Tibial nerve (tissue), 4 donors: Measurements from ENCODE around the gene MRPS34. TPM values are rescaled to one million over a fixed set of nuclear protein-coding genes. Genes with fewer than 3 reads are reported as not detected.

Experiments
- DNase-seq, 2 donors: peaks; one replicate each; pipeline ENCODE4 v3.0.0-alpha.2; 2019; ENCODE audit warnings: low spot score in 2 of 2
- H3K27ac ChIP-seq, 4 donors: fragments of 200-600 bp; sonication (generic) in 3 of 4; one replicate each; pipeline ENCODE4 v1.5.1; 2017 to 2019; ENCODE audit warnings: mild to moderate bottlenecking in 1 of 4
- H3K27me3 ChIP-seq, 2 donors: fragments of 200-600 bp; sonication (generic) in 1 of 2; one replicate each; pipeline versions ENCODE4 v1.5.1 to v1.6.0; 2017 to 2019
- H3K36me3 ChIP-seq, 3 donors: fragments of 200-600 bp; sonication (generic); one replicate each; pipeline ENCODE4 v1.5.1; 2018 to 2019
- H3K4me1 ChIP-seq, 4 donors: fragments of 200-600 bp; sonication (generic) in 3 of 4; one replicate each; pipeline ENCODE4 v1.5.1; 2017 to 2019
- H3K4me3 ChIP-seq, 4 donors: fragments of 200-600 bp; sonication (generic) in 3 of 4; one replicate each; pipeline ENCODE4 v1.5.1; 2017 to 2019; ENCODE audit warnings: mild to moderate bottlenecking in 1 of 4, moderate library complexity in 1 of 4
- H3K9me3 ChIP-seq, 4 donors: fragments of 200-600 bp; sonication (generic) in 3 of 4; one replicate each; pipeline ENCODE4 v1.5.1; 2017 to 2019
- EP300 ChIP-seq, 2 donors: sonication (generic); formaldehyde crosslinking; IDR thresholded peaks; one replicate each; pipeline ENCODE4 v1.6.1; 2017; ENCODE audit warnings: antibody characterized with exemption in 2 of 2, mild to moderate bottlenecking in 1 of 2
- POLR2A ChIP-seq, 2 donors: fragments of 450-650 bp; IDR thresholded peaks; one replicate each; pipeline ENCODE4 v1.6.1; 2017; ENCODE audit warnings: antibody characterized with exemption in 2 of 2, mild to moderate bottlenecking in 2 of 2, moderate library complexity in 2 of 2
- WGBS, 2 donors: methylation state at CpG; one replicate each; pipeline ENCODE4 v1.1.5; 2018; 5-methylcytosine and 5-hydroxymethylcytosine counted together
- total RNA-seq, 4 donors: library from RNA; depleted of rRNA; stranded (reverse); fragments of >200 nt; gene quantifications; one replicate each; pipeline ENCODE4 v1.1.0, GENCODE V29; 2016
- TF ChIP-seq, protein P1 (sequence below), 5 experiments: fragments of 200-600 bp in 3 of 5; fragments of 450-650 bp in 2 of 5; sonication (generic) in 3 of 5; IDR thresholded peaks; one replicate each; pipeline ENCODE4 v1.5.1; 2016 to 2019; ENCODE audit warnings: antibody characterized with exemption in 5 of 5, mild to moderate bottlenecking in 3 of 5, moderate library complexity in 2 of 5

The MRPS34 gene
- total RNA-seq = 100 to 1,000 TPM in 1 of 4 donors, 10 to 100 TPM in 3; 58.1 to 121 (median 81.0) TPM

DNA sequence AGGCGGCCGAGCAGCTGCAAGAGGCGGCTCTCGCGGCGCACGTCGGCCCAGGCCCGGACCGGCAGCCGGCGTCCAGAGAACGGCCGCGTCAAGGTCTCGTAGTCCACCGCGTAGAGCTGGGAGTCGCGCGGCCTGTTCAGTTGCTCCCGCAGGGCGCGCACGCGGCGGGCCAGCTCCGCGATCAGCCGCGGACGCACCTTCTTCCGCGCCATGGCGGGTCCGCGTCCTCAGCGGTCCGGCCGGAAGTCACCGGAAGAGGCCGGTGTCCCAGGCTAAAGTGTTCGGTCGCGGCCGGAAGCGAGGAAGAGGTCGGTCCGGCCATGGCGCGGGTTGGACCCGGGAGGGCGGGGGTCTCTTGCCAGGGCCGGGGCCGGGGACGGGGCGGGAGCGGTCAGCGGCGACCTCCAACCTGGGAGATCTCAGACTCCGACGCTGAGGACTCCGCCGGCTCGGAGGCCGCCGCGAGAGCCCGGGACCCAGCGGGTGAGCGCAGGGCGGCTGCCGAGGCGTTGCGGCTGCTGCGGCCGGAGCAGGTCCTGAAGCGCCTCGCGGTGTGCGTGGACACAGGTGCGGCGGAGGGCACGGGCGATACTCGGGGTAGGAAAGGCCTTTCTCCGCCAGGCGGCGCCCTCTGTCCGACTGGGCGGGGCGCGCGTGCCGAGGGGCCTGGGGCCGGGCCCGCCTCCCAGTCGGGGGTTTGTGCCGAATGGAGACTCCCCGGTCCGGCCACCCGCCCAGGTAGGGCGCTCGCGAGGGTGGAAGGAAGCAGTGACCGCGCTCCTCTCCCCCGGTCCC, at the start of gene MRPS34:
Gene MRPS34, minus strand, starts transcription at position 227 of the 795 bp plus-strand sequence. Its CDS starts 15 bp downstream, at position 212.
- WGBS, 2 donors = 0 to 1% methylated on average over 16 to 34 of the region's 108 CpGs
- H3K36me3 ChIP-seq = peaks cover 0 to 54% (median 0%) of the 10 kb centered on the region in 3 donors
- TF ChIP-seq, protein P1, sequence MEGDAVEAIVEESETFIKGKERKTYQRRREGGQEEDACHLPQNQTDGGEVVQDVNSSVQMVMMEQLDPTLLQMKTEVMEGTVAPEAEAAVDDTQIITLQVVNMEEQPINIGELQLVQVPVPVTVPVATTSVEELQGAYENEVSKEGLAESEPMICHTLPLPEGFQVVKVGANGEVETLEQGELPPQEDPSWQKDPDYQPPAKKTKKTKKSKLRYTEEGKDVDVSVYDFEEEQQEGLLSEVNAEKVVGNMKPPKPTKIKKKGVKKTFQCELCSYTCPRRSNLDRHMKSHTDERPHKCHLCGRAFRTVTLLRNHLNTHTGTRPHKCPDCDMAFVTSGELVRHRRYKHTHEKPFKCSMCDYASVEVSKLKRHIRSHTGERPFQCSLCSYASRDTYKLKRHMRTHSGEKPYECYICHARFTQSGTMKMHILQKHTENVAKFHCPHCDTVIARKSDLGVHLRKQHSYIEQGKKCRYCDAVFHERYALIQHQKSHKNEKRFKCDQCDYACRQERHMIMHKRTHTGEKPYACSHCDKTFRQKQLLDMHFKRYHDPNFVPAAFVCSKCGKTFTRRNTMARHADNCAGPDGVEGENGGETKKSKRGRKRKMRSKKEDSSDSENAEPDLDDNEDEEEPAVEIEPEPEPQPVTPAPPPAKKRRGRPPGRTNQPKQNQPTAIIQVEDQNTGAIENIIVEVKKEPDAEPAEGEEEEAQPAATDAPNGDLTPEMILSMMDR (IDR thresholded peaks at IDR 0.05) = peak; percentile 59 to 87 (median 79)
- TF ChIP-seq EP300 (IDR thresholded peaks at IDR 0.05) (peak; percentile 52 to 90), POLR2A (IDR thresholded peaks at IDR 0.05) (peak in 1 of 2 donors; percentile 57)
- peak within 1 kb of the TSS; percentile 67 to 96 (median 80) for H3K4me3 ChIP-seq
- H3K27me3 ChIP-seq = no peaks in the 10 kb centered on the region
- H3K4me1 ChIP-seq = peaks cover 0 to 61% (median 28%) of the 10 kb centered on the region in 4 donors
- peak; percentile 63 to 69 for DNase-seq
- H3K9me3 ChIP-seq = no peaks in the 10 kb centered on the region
- peak within 1 kb of the TSS; percentile 69 to 95 (median 93) for H3K27ac ChIP-seq

DNA sequence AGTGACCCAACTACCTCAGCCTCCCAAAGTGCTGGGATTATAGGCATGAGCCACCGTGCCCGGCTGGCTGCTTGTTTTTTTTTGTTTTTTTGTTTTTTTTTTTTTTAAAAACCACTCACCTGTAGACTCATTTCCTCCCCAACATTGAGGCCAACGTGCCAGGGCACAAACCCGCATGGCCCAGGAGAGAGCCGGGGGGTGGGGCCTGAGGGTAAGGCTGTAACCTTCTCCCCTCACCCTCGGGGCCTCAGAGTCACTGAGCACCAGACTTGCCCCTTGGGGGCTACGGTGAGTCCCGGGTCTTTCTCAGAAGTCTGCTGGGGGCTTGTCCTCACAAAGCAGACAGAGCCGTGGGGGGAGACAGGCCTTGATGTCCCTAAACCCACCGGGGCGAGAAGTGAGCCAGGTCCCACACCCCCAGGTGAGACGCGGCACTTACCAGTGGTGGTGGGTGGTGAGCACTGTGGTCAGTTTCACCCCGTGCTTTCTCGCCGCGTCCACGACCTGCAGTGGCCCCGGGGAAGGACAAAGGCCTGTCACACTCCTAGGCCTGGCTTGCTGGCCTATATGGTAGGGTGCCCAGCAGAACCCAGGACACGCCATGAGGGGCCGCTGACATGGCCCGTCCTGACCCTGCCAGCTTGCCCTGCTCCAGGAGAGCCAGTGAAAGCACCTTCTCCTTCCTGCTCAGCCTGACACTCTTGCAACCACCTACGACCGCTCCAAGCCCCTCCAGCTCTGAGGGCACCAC, 49.1 kb upstream of the MRPS34 start:
- H3K27ac ChIP-seq = no peak overlapping the region
- peaks cover 0 to 59% (median 15%) of the 10 kb centered on the region in 3 donors for H3K36me3 ChIP-seq
- H3K4me1 ChIP-seq = peaks cover 0 to 31% (median 10%) of the 10 kb centered on the region in 4 donors
- no peaks in the 10 kb centered on the region for H3K27me3 ChIP-seq
- H3K9me3 ChIP-seq = no peaks in the 10 kb centered on the region
- 93 to 94% methylated on average over 21 to 22 of the region's 24 CpGs for WGBS, 2 donors
- H3K4me3 ChIP-seq = no peak overlapping the region
- no peak for DNase-seq
- no peak for TF ChIP-seq EP300 (IDR thresholded peaks at IDR 0.05)
- no peak for TF ChIP-seq POLR2A (IDR thresholded peaks at IDR 0.05)
- TF ChIP-seq, protein P1 (IDR thresholded peaks at IDR 0.05) = no peak

DNA sequence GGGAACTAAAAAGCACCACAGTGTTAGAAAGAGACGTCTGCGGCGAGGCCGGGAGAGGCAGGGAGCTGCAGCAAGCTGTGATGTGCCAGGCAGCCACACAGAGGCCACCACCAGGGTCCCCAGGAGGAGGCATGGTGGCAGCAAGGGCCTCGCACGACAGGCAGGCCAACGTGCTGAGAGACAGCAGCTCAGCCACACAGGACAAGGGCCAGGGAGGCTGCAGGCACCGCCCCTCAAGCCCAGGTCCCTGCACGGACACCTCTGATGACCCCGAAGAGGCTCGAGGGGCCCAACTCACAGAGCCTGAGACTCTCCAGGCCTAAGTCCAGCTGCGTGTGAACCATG, 48.0 kb upstream of the MRPS34 start:
- H3K4me3 ChIP-seq = no peak overlapping the region
- no peak for DNase-seq
- no peaks in the 10 kb centered on the region for H3K27me3 ChIP-seq
- peaks cover 0 to 71% (median 23%) of the 10 kb centered on the region in 3 donors for H3K36me3 ChIP-seq
- H3K27ac ChIP-seq = no peak overlapping the region
- 88 to 93% methylated on average over 7 to 11 of the region's 12 CpGs for WGBS, 2 donors
- TF ChIP-seq EP300 (IDR thresholded peaks at IDR 0.05) (no peak), POLR2A (IDR thresholded peaks at IDR 0.05) (no peak)
- TF ChIP-seq, protein P1 (IDR thresholded peaks at IDR 0.05) = no peak
- no peaks in the 10 kb centered on the region for H3K9me3 ChIP-seq
- peaks cover 0 to 30% (median 10%) of the 10 kb centered on the region in 4 donors for H3K4me1 ChIP-seq

DNA sequence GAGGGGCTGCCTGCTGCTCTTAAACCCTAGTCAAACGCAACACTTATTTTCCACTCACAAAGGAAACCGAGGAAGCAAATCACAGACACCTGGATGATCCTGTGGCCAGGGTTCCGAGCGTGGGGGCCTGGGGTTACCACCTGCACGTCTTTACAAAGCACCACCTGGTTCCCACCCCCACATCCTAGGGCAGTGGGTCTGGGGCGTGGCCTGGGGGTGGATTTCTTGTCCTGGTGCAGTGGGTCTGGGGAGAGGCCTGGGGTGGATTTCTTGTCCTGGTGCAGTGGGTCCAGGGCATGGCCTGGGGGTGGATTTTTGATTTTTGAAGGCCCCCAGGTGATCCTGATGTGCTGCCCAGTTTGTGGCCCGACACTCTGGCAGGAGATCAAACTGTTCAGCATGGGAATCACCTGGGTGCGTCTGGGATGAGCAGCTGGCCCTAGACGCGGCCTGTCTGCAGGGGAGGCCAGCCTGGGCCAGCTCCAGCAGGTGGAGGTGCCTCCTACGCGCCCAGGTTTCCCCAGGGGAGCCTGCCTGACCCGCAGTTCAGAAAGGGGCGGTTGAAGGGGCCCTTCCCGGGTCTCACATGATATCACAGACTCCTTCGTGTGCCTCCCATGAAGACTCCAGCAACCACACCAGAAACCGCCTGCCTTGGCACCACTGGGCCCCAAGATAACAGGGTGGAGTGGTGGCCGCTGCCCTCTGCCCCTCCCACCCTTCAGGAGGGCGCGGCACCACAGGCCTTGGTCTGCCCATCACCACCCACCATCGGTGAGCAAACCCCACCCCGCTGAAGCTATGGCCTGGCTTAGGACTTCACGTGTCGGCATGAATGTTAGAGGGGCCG, 47.4 kb upstream of the MRPS34 start:
- Histone ChIP-seq H3K4me3 (no peak overlapping the region), H3K27me3 (no peaks in the 10 kb centered on the region), H3K4me1 (peaks cover 0 to 28% (median 8%) of the 10 kb centered on the region in 4 donors), H3K36me3 (peaks cover 0 to 77% (median 23%) of the 10 kb centered on the region in 3 donors), H3K27ac (no peak overlapping the region), H3K9me3 (no peaks in the 10 kb centered on the region)
- 92 to 93% methylated on average over 16 to 25 of the region's 25 CpGs for whole genome bisulfite sequencing, 2 donors
- TF ChIP-seq, protein P1 (IDR thresholded peaks at IDR 0.05) = no peak
- TF ChIP-seq POLR2A (IDR thresholded peaks at IDR 0.05) = no peak
- no peak for TF ChIP-seq EP300 (IDR thresholded peaks at IDR 0.05)
- no peak for DNase-seq
